ENCODE measurements around the gene BRI3.

DNA sequence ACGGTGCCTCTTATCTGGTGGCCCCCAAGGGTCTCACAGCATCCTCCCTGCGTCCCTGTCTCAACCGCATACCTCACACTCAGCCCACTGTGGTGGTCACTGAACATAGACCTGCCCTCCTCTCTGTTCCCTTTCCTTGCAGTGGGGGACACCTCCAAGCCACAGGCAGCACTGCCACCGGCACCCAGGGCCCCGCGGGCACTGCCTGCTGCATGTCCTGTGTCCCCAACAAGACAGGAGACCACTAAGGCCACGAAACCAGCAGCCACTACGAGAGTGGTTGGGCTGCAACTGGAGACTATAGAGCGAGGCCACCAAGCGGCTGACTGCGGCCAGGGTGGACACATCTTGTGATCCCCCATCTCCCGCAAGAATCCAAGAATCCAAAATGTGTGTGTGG lies 15.3 kb downstream of the BRI3 start:
- TF ChIP-seq CTCF (conservative IDR thresholded peaks at IDR 0.05 in 1 of 2, IDR thresholded peaks at IDR 0.05 in 1 of 2; ENCODE audit: low read depth in 1 of 2, low read length in 2 of 2) (no peak), EZH2 (IDR thresholded peaks at IDR 0.05; ENCODE audit: low read length, missing control alignments) (no peak)
